Measurements from ENCODE around the gene SCN2B. TPM values are rescaled to one million over a fixed set of nuclear protein-coding genes. Genes with fewer than 3 reads are reported as not detected.

Gene SCN2B
- total and polyA plus RNA-seq, 10 of the 15 experiments (the other 5 are each of a cell fraction or from before 2014, with no cell fraction given), result 0.01 TPM; not detected in 9

GRCh38 chr11:118193910-118194566 lies 17.6 kb upstream of the SCN2B start (continued):
- TF ChIP-seq ASH2L (IDR thresholded peaks at IDR 0.05; ENCODE audit: borderline replicate concordance, low read depth) (no peak), SMC3 (IDR thresholded peaks at IDR 0.05; ENCODE audit: borderline replicate concordance, low read length) (0 out of 2 replicates have a peak, but pooled peaks have one; percentile 5), CREB1 (IDR thresholded peaks at IDR 0.05; ENCODE audit: low read depth) (no peak), ATF2 (IDR thresholded peaks at IDR 0.05; ENCODE audit: low read length) (no peak), SP1 (IDR thresholded peaks at IDR 0.05; ENCODE audit: low read depth, low read length) (peak; percentile 33), TCF12 (IDR thresholded peaks at IDR 0.05; ENCODE audit: low read depth, low read length) (no peak), BHLHE40 (IDR thresholded peaks at IDR 0.05; ENCODE audit: borderline replicate concordance in 1 of 2, low read depth in 2 of 2, low read length in 1 of 2) (peak; percentile 36 to 38; a peak in 2 of 4 replicates), FOXK2 (IDR thresholded peaks at IDR 0.05) (no peak), LARP7 (IDR thresholded peaks at IDR 0.05) (no peak), SIX5 (IDR thresholded peaks at IDR 0.05; ENCODE audit: low read depth, low read length, severe bottlenecking) (no peak), ZBTB40 (IDR thresholded peaks at IDR 0.05; ENCODE audit: borderline replicate concordance) (no peak), ZNF274 (IDR thresholded peaks at IDR 0.05; ENCODE audit: insufficient read depth, insufficient read length) (no peak), MTA3 (IDR thresholded peaks at IDR 0.05; ENCODE audit: borderline replicate concordance, low read length) (no peak), HCFC1 (IDR thresholded peaks at IDR 0.05; ENCODE audit: low read length) (no peak), HDAC6 (IDR thresholded peaks at IDR 0.05; ENCODE audit: unreplicated experiment) (no peak), EED (IDR thresholded peaks at IDR 0.05; ENCODE audit: low read depth) (no peak; the same call in 1 of the 2 replicates), CEBPZ (IDR thresholded peaks at IDR 0.05; ENCODE audit: low read depth, low read length) (no peak), MTA2 (IDR thresholded peaks at IDR 0.05; ENCODE audit: low read depth) (no peak), DPF2 (IDR thresholded peaks at IDR 0.05) (no peak), JUND (IDR thresholded peaks at IDR 0.05; ENCODE audit: low read depth, low read length) (no peak), ETV6 (conservative IDR thresholded peaks at IDR 0.05 in 1 of 2, IDR thresholded peaks at IDR 0.05 in 1 of 2; ENCODE audit: borderline replicate concordance in 1 of 2, low read depth in 1 of 2) (no peak)
- TF ChIP-seq, protein P1, sequence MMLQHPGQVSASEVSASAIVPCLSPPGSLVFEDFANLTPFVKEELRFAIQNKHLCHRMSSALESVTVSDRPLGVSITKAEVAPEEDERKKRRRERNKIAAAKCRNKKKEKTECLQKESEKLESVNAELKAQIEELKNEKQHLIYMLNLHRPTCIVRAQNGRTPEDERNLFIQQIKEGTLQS (IDR thresholded peaks at IDR 0.05; ENCODE audit: borderline replicate concordance, extremely low read depth, low read depth, low read length), result no peak
